Measurements from ENCODE around the gene NEK11. TPM values are rescaled to one million over a fixed set of nuclear protein-coding genes. Genes with fewer than 3 reads are reported as not detected.

Gene NEK11
- total RNA-seq, 2 experiments from 2014 or later: 1.2 to 1.6 TPM

DNA sequence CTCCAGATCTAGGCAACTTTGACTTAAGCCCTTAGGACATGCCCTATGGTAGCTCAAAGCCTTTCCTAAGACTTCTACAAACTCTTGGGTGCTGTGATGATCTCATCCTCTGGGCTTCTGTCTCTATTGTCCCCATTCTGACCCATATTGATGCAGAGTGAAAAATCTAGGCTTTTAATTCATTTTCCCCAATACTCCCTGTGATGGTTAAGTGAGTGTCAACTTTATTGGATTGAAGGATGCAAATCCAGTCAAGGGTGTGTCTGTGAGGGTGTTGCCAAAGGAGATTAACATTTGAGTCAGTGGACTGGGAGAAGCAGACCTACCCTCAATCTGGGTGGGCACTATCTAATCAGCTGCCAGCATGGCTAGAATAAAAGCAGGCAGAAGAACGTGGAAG lies 257.6 kb downstream of the NEK11 start:
- POLR2A ChIA-PET: no interaction called here

DNA sequence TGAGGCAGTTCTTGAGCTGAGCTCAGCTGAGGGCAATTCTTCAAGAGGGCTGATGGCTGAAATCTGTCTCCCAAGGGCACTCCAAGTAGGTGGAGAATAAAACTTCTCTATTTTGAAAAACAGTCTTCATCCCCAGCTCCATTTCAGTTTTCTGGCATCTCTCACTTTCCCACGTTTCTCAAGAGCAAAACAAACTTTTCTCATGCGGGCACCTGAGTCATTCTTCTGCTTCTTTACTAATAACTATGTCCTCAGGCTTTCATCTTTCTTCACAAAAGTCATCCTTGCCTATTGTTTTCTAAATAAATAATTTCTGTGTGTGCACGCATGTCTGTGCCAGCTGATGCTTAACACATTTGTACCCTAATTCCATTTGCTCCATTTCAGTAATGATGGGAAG lies 258.8 kb downstream of the NEK11 start:
- H3K4me3 Mint-ChIP-seq: no peak overlapping the region
- ATAC-seq: no peak
- DNase-seq: no peak
- H3K9me3 Mint-ChIP-seq: peaks cover 2% of the 10 kb centered on the region
- H3K36me3 Mint-ChIP-seq (ENCODE audit: low read depth): no peaks in the 10 kb centered on the region
- TF ChIP-seq, protein P1, sequence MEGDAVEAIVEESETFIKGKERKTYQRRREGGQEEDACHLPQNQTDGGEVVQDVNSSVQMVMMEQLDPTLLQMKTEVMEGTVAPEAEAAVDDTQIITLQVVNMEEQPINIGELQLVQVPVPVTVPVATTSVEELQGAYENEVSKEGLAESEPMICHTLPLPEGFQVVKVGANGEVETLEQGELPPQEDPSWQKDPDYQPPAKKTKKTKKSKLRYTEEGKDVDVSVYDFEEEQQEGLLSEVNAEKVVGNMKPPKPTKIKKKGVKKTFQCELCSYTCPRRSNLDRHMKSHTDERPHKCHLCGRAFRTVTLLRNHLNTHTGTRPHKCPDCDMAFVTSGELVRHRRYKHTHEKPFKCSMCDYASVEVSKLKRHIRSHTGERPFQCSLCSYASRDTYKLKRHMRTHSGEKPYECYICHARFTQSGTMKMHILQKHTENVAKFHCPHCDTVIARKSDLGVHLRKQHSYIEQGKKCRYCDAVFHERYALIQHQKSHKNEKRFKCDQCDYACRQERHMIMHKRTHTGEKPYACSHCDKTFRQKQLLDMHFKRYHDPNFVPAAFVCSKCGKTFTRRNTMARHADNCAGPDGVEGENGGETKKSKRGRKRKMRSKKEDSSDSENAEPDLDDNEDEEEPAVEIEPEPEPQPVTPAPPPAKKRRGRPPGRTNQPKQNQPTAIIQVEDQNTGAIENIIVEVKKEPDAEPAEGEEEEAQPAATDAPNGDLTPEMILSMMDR (IDR thresholded peaks at IDR 0.05): no peak
- CTCF ChIA-PET: interaction anchor here (0.7 kb wide), 1 partner anchor 13 kb away, joined by 3 read pairs; no protein-coding TSS in a partner anchor
- intact Hi-C loops (cut with micrococcal nuclease): no loop called here
- no peaks in the 10 kb centered on the region for H3K4me1 Mint-ChIP-seq (ENCODE audit: low read depth)
- H3K27ac Mint-ChIP-seq: no peak overlapping the region
- POLR2A ChIA-PET: no interaction called here
- no peaks in the 10 kb centered on the region for H3K27me3 Mint-ChIP-seq

More for the DNA sequence above, 257.6 kb downstream of the NEK11 start:
- intact Hi-C loops (cut with micrococcal nuclease): no loop called here
- Mint-ChIP-seq H3K4me3 (no peak overlapping the region), H3K9me3 (peaks cover 2% of the 10 kb centered on the region), H3K27me3 (no peaks in the 10 kb centered on the region), H3K36me3 (ENCODE audit: low read depth) (no peaks in the 10 kb centered on the region), H3K27ac (no peak overlapping the region), H3K4me1 (ENCODE audit: low read depth) (no peaks in the 10 kb centered on the region)
- TF ChIP-seq, protein P1 (IDR thresholded peaks at IDR 0.05): no peak
- DNase-seq (no peak), ATAC-seq (no peak)
- CTCF ChIA-PET: interaction anchor here (1.0 kb wide), 1 partner anchor 251 kb away, joined by 3 read pairs; no protein-coding TSS in a partner anchor

DNA sequence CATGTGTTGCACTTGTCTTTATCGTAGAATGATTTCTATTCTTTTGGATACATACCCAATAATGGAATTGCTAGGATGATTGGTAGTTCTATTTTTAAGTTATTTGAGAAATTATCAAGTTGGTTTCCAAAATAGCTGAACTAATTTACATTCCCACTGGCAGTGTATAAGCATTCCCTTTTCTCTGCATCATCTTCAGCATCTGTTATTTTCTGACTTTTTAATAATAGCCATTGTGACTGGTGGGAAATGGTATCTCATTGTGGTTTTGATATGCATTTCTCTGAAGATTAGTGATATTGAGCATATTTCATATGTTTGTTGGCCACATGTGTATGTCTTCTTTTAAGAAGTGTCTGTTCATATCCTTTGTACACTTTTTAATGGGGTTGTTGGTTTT lies 273.2 kb downstream of the NEK11 start:
- H3K36me3 Mint-ChIP-seq (ENCODE audit: low read depth): no peaks in the 10 kb centered on the region
- H3K9me3 Mint-ChIP-seq: no peaks in the 10 kb centered on the region
- ChIA-PET POLR2A (no interaction called here), CTCF (no interaction called here)
- H3K27me3 Mint-ChIP-seq: peaks cover 8% of the 10 kb centered on the region
- intact Hi-C loops (cut with micrococcal nuclease): no loop called here
- TF ChIP-seq, protein P1 (IDR thresholded peaks at IDR 0.05): no peak
- H3K4me1 Mint-ChIP-seq (ENCODE audit: low read depth): no peaks in the 10 kb centered on the region
- no peak overlapping the region for H3K27ac Mint-ChIP-seq
- DNase-seq (no peak), ATAC-seq (no peak)
- no peak overlapping the region for H3K4me3 Mint-ChIP-seq

DNA sequence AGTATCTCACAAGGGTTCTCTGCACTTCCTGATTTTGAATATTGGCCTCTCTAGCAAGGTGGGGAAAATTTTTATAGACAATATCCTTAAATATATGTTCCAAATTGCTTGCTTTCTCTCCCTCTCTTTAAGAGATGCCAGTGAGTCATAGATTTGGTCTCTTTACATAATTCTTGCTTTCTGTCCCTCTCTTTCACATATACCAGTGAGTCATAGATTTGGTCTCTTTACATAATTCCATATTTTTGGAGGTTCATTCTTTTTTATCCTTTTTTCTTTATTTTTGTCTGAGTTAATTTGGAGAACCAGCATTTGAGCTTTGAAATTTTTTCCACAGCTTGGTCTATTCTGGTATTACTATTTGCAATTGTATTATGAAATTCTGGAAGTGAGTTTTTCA lies 277.2 kb downstream of the NEK11 start:
- DNase-seq (no peak), ATAC-seq (no peak)
- H3K4me3 Mint-ChIP-seq: no peak overlapping the region
- intact Hi-C loops (cut with micrococcal nuclease): no loop called here
- no peaks in the 10 kb centered on the region for H3K36me3 Mint-ChIP-seq (ENCODE audit: low read depth)
- POLR2A ChIA-PET: no interaction called here
- H3K27ac Mint-ChIP-seq: no peak overlapping the region
- TF ChIP-seq, protein P1 (IDR thresholded peaks at IDR 0.05): no peak
- H3K4me1 Mint-ChIP-seq (ENCODE audit: low read depth): no peaks in the 10 kb centered on the region
- CTCF ChIA-PET: no interaction called here
- peaks cover 8% of the 10 kb centered on the region for H3K27me3 Mint-ChIP-seq
- no peaks in the 10 kb centered on the region for H3K9me3 Mint-ChIP-seq

DNA sequence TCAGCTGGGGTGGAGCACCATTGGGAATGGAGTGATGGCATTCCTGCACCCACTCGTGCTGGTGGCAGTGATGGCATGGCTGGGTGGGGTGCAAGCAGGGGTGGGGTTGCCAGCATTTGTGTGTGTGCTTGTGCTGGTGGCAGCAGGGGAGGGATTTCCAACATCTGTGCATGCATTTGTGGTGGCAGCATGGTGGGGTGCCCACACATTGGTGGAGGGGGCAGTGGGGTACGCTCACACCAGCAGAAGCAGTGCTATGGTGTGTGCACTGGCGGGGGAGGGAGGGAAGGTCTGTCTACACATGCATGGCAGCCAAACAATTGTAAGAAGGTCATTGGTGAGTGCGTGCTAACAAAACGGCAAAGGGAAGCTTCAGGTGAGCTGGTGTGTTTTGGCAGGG lies 278.2 kb downstream of the NEK11 start:
- intact Hi-C loops (cut with micrococcal nuclease): no loop called here
- H3K27ac Mint-ChIP-seq: no peak overlapping the region
- ATAC-seq (no peak), DNase-seq (no peak)
- peaks cover 8% of the 10 kb centered on the region for H3K27me3 Mint-ChIP-seq
- TF ChIP-seq, protein P1 (IDR thresholded peaks at IDR 0.05): no peak
- no peak overlapping the region for H3K4me3 Mint-ChIP-seq
- CTCF ChIA-PET: no interaction called here
- no peaks in the 10 kb centered on the region for H3K36me3 Mint-ChIP-seq (ENCODE audit: low read depth)
- POLR2A ChIA-PET: no interaction called here
- no peaks in the 10 kb centered on the region for H3K9me3 Mint-ChIP-seq
- H3K4me1 Mint-ChIP-seq (ENCODE audit: low read depth): no peaks in the 10 kb centered on the region

Data from activated CD8-positive, alpha-beta T cell treated with anti-CD3 and anti-CD28 coated beads for 36 hours (primary cell).